Endothelial cell of hepatic sinusoid (primary cell): ENCODE results near the gene ARHGAP24.
"Not testable (repeated sequence)": the region's sequence is repeated elsewhere in the genome, so short reads cannot be mapped to it uniquely, and the experiment has no call there.

ENCODE experiments used
- in situ Hi-C: cut with HindIII; loops from 2 replicates; pipeline ENCODE4 v1.10.0; 2017; ENCODE audit warnings: low sequenced_read_pairs

The ARHGAP24 gene

GRCh38 chr4:85986266-85986665 lies 511.3 kb downstream of the ARHGAP24 start:
- in situ Hi-C loops: loop anchor here (5.0 kb wide), 1 partner anchor 51 kb away; no protein-coding TSS in a partner anchor

- in situ Hi-C loops: no loop called here
Observed at GRCh38 chr4:85993641-85994040, 518.7 kb downstream of the ARHGAP24 start.

- in situ Hi-C loops: no loop called here
Observed at GRCh38 chr4:85994576-85994975, 519.6 kb downstream of the ARHGAP24 start.

GRCh38 chr4:85995361-85995760 lies 520.4 kb downstream of the ARHGAP24 start:
- in situ Hi-C loops: no loop called here

- in situ Hi-C loops: no loop called here
Observed at GRCh38 chr4:86001591-86001990, 526.6 kb downstream of the ARHGAP24 start.

- in situ Hi-C loops: no loop called here
Observed at GRCh38 chr4:86004030-86004429, 529.1 kb downstream of the ARHGAP24 start.

GRCh38 chr4:86006057-86006456 lies 531.1 kb downstream of the ARHGAP24 start:
- in situ Hi-C loops: no loop called here

GRCh38 chr4:86007042-86007441 lies 532.1 kb downstream of the ARHGAP24 start:
- in situ Hi-C loops: no loop called here

- in situ Hi-C loops: no loop called here
Observed at GRCh38 chr4:86011117-86011516, 536.2 kb downstream of the ARHGAP24 start.

- in situ Hi-C loops: no loop called here
Observed at GRCh38 chr4:86013621-86014020, 538.7 kb downstream of the ARHGAP24 start.

GRCh38 chr4:86014599-86014998 lies 539.6 kb downstream of the ARHGAP24 start:
- in situ Hi-C loops: no loop called here

GRCh38 chr4:86015412-86016350 lies 540.7 kb downstream of the ARHGAP24 start:
- in situ Hi-C loops: no loop called here

- in situ Hi-C loops: no loop called here
Observed at GRCh38 chr4:86019362-86019761, 544.4 kb downstream of the ARHGAP24 start.

GRCh38 chr4:86019906-86020305 lies 545.0 kb downstream of the ARHGAP24 start:
- in situ Hi-C loops: no loop called here

- in situ Hi-C loops: not testable (repeated sequence)
Observed at GRCh38 chr4:86021671-86022070, 546.7 kb downstream of the ARHGAP24 start.

GRCh38 chr4:86026720-86027119 lies 551.8 kb downstream of the ARHGAP24 start:
- in situ Hi-C loops: no loop called here

GRCh38 chr4:86031927-86032326 lies 557.0 kb downstream of the ARHGAP24 start:
- in situ Hi-C loops: no loop called here

GRCh38 chr4:86032476-86033022 lies 557.6 kb downstream of the ARHGAP24 start:
- in situ Hi-C loops: no loop called here

- in situ Hi-C loops: no loop called here
Observed at GRCh38 chr4:86033171-86033570, 558.2 kb downstream of the ARHGAP24 start.

GRCh38 chr4:86034616-86035015 lies 559.7 kb downstream of the ARHGAP24 start:
- in situ Hi-C loops: loop anchor here (5.0 kb wide), 1 partner anchor 47 kb away; no protein-coding TSS in a partner anchor

- in situ Hi-C loops: loop anchor here (5.0 kb wide), 1 partner anchor 48 kb away; no protein-coding TSS in a partner anchor
Observed at GRCh38 chr4:86035688-86036087, 560.7 kb downstream of the ARHGAP24 start.

- in situ Hi-C loops: loop anchor here (5.0 kb wide), 1 partner anchor 49 kb away; no protein-coding TSS in a partner anchor
Observed at GRCh38 chr4:86036736-86037135, 561.8 kb downstream of the ARHGAP24 start.
